Liver (tissue), 3 donors: ENCODE results near the gene EXPH5.
A peak's percentile ranks its signal among the peaks of the same experiment; 100 is the strongest.

Source experiments
- ATF3 ChIP-seq: IDR thresholded peaks from 2 replicates; pipeline ENCODE4 v1.6.1; 2016; ENCODE audit warnings: antibody characterized with exemption
- EGR1 ChIP-seq, 2 donors: IDR thresholded peaks; 2 replicates each; pipeline ENCODE4 v1.6.1; 2016 to 2018; ENCODE audit warnings: antibody characterized with exemption in 2 of 2, low read depth in 2 of 2
- FOXA1 ChIP-seq: IDR thresholded peaks from 2 replicates; pipeline ENCODE4 v1.6.1; 2016; ENCODE audit warnings: antibody characterized with exemption
- FOXA2 ChIP-seq: IDR thresholded peaks from 2 replicates; pipeline ENCODE4 v1.6.1; 2016; ENCODE audit warnings: antibody characterized with exemption
- GABPA ChIP-seq, 2 donors: IDR thresholded peaks in 1 of 2; conservative IDR thresholded peaks in 1 of 2; 2 replicates each; pipeline ENCODE4 v1.6.1; 2016; ENCODE audit warnings: antibody characterized with exemption in 2 of 2, mild to moderate bottlenecking in 1 of 2, moderate library complexity in 1 of 2
- MAX ChIP-seq: IDR thresholded peaks from 2 replicates; pipeline ENCODE4 v1.6.1; 2016; ENCODE audit warnings: antibody characterized with exemption
- NR2F2 ChIP-seq: IDR thresholded peaks from 2 replicates; pipeline ENCODE4 v1.6.1; 2016; ENCODE audit warnings: antibody characterized with exemption
- RAD21 ChIP-seq, 2 donors: IDR thresholded peaks; 2 replicates each; pipeline ENCODE4 v1.6.1; 2016; ENCODE audit warnings: antibody characterized with exemption in 2 of 2, mild to moderate bottlenecking in 2 of 2
- RXRA ChIP-seq, 2 donors: IDR thresholded peaks; 2 replicates each; pipeline ENCODE4 v1.6.1; 2017 to 2018; ENCODE audit warnings: antibody characterized with exemption in 2 of 2, mild to moderate bottlenecking in 1 of 2
- SP1 ChIP-seq: IDR thresholded peaks from 2 replicates; pipeline ENCODE4 v1.6.1; 2018; ENCODE audit warnings: antibody characterized with exemption, mild to moderate bottlenecking
- TAF1 ChIP-seq: conservative IDR thresholded peaks from 2 replicates; pipeline ENCODE4 v1.6.1; 2016; ENCODE audit warnings: antibody characterized with exemption, mild to moderate bottlenecking
- ZBTB33 ChIP-seq: IDR thresholded peaks from 2 replicates; pipeline ENCODE4 v1.6.1; 2016; ENCODE audit warnings: antibody characterized with exemption
- TF ChIP-seq, protein P1 (sequence below): fragments of 150-350 bp; IDR thresholded peaks from 2 replicates; pipeline ENCODE4 v1.5.1; 2017; ENCODE audit warnings: improper control_type of control experiment, low read depth, low read length; ENCODE audit not compliant: missing input control
- TF ChIP-seq, protein P2 (sequence below): IDR thresholded peaks from 2 replicates; pipeline ENCODE4 v1.6.1; 2016; ENCODE audit warnings: antibody characterized with exemption, mild to moderate bottlenecking
- donor health status: healthy.
- donor health status: healthy.

DNA sequence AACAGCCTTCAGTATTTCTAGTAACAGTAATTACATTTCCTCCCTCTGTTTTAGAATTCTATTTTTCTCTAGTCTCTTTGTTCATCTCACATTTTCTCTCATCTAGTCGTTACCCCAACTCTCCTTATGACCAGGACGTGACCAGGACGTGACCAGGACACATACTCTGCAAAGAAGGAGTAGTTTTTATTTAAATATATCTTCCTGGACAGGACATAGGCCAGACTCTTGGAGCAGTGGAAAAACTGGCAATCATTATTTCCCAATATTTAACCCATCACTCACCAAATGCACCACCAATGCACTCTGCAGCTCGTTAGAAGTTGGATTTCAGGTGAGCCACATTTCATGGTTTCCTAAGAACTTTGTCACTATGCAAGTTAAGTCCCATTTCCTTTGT is 55.1 kb downstream of the EXPH5 start:
- TF ChIP-seq EGR1 (IDR thresholded peaks at IDR 0.05; ENCODE audit: low read depth in 2 of 2) (no peak), GABPA (IDR thresholded peaks at IDR 0.05 in 1 of 2, conservative IDR thresholded peaks at IDR 0.05 in 1 of 2) (no peak), ATF3 (no peak), RXRA (IDR thresholded peaks at IDR 0.05) (peak; percentile 31 to 42), ZBTB33 (no peak), FOXA1 (no peak), TAF1 (no peak), SP1 (no peak), FOXA2 (no peak), NR2F2 (no peak), RAD21 (IDR thresholded peaks at IDR 0.05) (peak in 1 of 2 donors; percentile 7), MAX (no peak)
- TF ChIP-seq, protein P1, sequence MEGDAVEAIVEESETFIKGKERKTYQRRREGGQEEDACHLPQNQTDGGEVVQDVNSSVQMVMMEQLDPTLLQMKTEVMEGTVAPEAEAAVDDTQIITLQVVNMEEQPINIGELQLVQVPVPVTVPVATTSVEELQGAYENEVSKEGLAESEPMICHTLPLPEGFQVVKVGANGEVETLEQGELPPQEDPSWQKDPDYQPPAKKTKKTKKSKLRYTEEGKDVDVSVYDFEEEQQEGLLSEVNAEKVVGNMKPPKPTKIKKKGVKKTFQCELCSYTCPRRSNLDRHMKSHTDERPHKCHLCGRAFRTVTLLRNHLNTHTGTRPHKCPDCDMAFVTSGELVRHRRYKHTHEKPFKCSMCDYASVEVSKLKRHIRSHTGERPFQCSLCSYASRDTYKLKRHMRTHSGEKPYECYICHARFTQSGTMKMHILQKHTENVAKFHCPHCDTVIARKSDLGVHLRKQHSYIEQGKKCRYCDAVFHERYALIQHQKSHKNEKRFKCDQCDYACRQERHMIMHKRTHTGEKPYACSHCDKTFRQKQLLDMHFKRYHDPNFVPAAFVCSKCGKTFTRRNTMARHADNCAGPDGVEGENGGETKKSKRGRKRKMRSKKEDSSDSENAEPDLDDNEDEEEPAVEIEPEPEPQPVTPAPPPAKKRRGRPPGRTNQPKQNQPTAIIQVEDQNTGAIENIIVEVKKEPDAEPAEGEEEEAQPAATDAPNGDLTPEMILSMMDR: no peak
- TF ChIP-seq, protein P2, sequence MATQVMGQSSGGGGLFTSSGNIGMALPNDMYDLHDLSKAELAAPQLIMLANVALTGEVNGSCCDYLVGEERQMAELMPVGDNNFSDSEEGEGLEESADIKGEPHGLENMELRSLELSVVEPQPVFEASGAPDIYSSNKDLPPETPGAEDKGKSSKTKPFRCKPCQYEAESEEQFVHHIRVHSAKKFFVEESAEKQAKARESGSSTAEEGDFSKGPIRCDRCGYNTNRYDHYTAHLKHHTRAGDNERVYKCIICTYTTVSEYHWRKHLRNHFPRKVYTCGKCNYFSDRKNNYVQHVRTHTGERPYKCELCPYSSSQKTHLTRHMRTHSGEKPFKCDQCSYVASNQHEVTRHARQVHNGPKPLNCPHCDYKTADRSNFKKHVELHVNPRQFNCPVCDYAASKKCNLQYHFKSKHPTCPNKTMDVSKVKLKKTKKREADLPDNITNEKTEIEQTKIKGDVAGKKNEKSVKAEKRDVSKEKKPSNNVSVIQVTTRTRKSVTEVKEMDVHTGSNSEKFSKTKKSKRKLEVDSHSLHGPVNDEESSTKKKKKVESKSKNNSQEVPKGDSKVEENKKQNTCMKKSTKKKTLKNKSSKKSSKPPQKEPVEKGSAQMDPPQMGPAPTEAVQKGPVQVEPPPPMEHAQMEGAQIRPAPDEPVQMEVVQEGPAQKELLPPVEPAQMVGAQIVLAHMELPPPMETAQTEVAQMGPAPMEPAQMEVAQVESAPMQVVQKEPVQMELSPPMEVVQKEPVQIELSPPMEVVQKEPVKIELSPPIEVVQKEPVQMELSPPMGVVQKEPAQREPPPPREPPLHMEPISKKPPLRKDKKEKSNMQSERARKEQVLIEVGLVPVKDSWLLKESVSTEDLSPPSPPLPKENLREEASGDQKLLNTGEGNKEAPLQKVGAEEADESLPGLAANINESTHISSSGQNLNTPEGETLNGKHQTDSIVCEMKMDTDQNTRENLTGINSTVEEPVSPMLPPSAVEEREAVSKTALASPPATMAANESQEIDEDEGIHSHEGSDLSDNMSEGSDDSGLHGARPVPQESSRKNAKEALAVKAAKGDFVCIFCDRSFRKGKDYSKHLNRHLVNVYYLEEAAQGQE: no peak
